IMR-90 (cell line): ENCODE results near the gene PSPN. TPM values are rescaled to one million over a fixed set of nuclear protein-coding genes. Genes with fewer than 3 reads are reported as not detected.

Source experiments
- ATAC-seq: fragments of 200-7000 bp; cut with Tn5 transposase; 2 replicates; pipeline ENCODE4 v1.9.1; 2020; ENCODE audit warnings: low read depth, mild to moderate bottlenecking, moderate library complexity
- BruUV-seq: library from RNA; stranded (reverse); fragments of 400-500 nt; replicated peaks from 2 replicates; lab custom pipeline; 2021; lab: Mats Ljungman, UMichigan
- CTCF ChIA-PET: fragments of 300-600 bp; formaldehyde crosslinking; extraction: SDS; loops from one replicate; lab custom pipeline; 2021; ENCODE audit warnings: antibody characterized with exemption; lab: Yijun Ruan, JAX
- POLR2A ChIA-PET: fragments of 300-600 bp; sonication (Branson Sonifier 250); formaldehyde crosslinking; loops from one replicate; lab custom pipeline; 2022; ENCODE audit warnings: antibody characterized with exemption; ENCODE audit not compliant: unreplicated experiment; lab: Charles Lee
- DNase-seq: peaks from one replicate; pipeline ENCODE4 v3.0.0; 2013
- H2AFZ ChIP-seq: replicated peaks from 2 replicates; pipeline ENCODE3; 2013; ENCODE audit warnings: low read length, mild to moderate bottlenecking; ENCODE audit not compliant: poor library complexity
- H2AK5ac ChIP-seq: 2 replicates; pipeline ENCODE4 v1.6.1; 2013; ENCODE audit warnings: low read depth, low read length, inconsistent platforms
- H2AK9ac ChIP-seq: replicated peaks from 2 replicates; pipeline ENCODE3; 2013; ENCODE audit warnings: mild to moderate bottlenecking, low read depth, low read length, moderate library complexity; ENCODE audit not compliant: poor library complexity
- H2BK120ac ChIP-seq: 2 replicates; pipeline ENCODE4 v1.6.1; 2013; ENCODE audit warnings: low read depth, low read length, inconsistent platforms
- H2BK15ac ChIP-seq: 3 replicates; pipeline ENCODE4 v1.6.1; 2013; ENCODE audit warnings: low read depth, low read length, inconsistent platforms
- H2BK20ac ChIP-seq: 2 replicates; pipeline ENCODE4 v1.6.1; 2013; ENCODE audit warnings: low read depth, mild to moderate bottlenecking, inconsistent platforms, low read length, moderate library complexity
- H2BK5ac ChIP-seq: 2 replicates; pipeline ENCODE4 v1.6.1; 2013; ENCODE audit warnings: mild to moderate bottlenecking, low read depth, low read length, inconsistent platforms; ENCODE audit not compliant: poor library complexity, severe bottlenecking
- H3K14ac ChIP-seq: replicated peaks from 2 replicates; pipeline ENCODE4 v1.6.1; 2013; ENCODE audit warnings: low read depth, low read length, inconsistent platforms
- H3K18ac ChIP-seq: 2 replicates; pipeline ENCODE4 v1.6.1; 2013; ENCODE audit warnings: low read depth, low read length, control low read depth
- H3K23ac ChIP-seq: 2 replicates; pipeline ENCODE4 v1.6.1; 2013; ENCODE audit warnings: low read depth, low read length, inconsistent platforms
- H3K27ac ChIP-seq: 2 replicates; pipeline ENCODE4 v1.5.1; 2013; ENCODE audit warnings: mild to moderate bottlenecking, control low read depth, low read length; ENCODE audit not compliant: insufficient read depth
- H3K27me3 ChIP-seq: 2 replicates; pipeline ENCODE4 v1.6.1; 2013; ENCODE audit warnings: low read length; ENCODE audit not compliant: control insufficient read depth, insufficient read depth
- H3K36me3 ChIP-seq: 2 replicates; pipeline ENCODE4 v1.6.1; 2013; ENCODE audit warnings: low read length, mixed read lengths; ENCODE audit not compliant: control insufficient read depth, insufficient read depth
- H3K4ac ChIP-seq: 2 replicates; pipeline ENCODE4 v1.6.1; 2013; ENCODE audit warnings: low read depth, low read length, inconsistent platforms
- H3K4me1 ChIP-seq: 2 replicates; pipeline ENCODE4 v1.6.1; 2013; ENCODE audit warnings: low read length, mixed read lengths; ENCODE audit not compliant: control insufficient read depth, insufficient read depth
- H3K4me2 ChIP-seq: 2 replicates; pipeline ENCODE4 v1.6.1; 2013; ENCODE audit warnings: low read depth, mild to moderate bottlenecking, control low read depth, low read length, moderate library complexity
- H3K4me3 ChIP-seq: 2 replicates; pipeline ENCODE4 v1.5.1; 2013; ENCODE audit warnings: low read depth, mild to moderate bottlenecking, control low read depth, low read length, moderate library complexity; ENCODE audit not compliant: insufficient read depth
- H3K56ac ChIP-seq: 2 replicates; pipeline ENCODE4 v1.6.1; 2013; ENCODE audit warnings: low read length, inconsistent platforms; ENCODE audit not compliant: insufficient read depth; ENCODE audit errors: extremely low read depth
- H3K79me1 ChIP-seq, 2 experiments: 2 replicates each; pipeline ENCODE4 v1.6.1; 2013; ENCODE audit warnings: low read length in 2 of 2, inconsistent platforms in 1 of 2, low read depth in 1 of 2
- H3K9ac ChIP-seq: 2 replicates; pipeline ENCODE4 v1.6.1; 2013; ENCODE audit warnings: low read depth, low read length, control low read depth
- H3K9me1 ChIP-seq: 2 replicates; pipeline ENCODE4 v1.6.1; 2013; ENCODE audit warnings: low read length, inconsistent platforms; ENCODE audit not compliant: insufficient read depth
- H3K9me3 ChIP-seq: 2 replicates; pipeline ENCODE4 v1.6.1; 2013; ENCODE audit warnings: low read length; ENCODE audit not compliant: control insufficient read depth, insufficient read depth
- H4K20me1 ChIP-seq: 2 replicates; pipeline ENCODE4 v1.6.1; 2013; ENCODE audit warnings: low read length, inconsistent platforms; ENCODE audit not compliant: insufficient read depth
- H4K5ac ChIP-seq: 2 replicates; pipeline ENCODE4 v1.6.1; 2013; ENCODE audit warnings: mild to moderate bottlenecking, low read depth, low read length, control low read depth
- H4K8ac ChIP-seq, 2 experiments: 2 replicates each; pipeline ENCODE4 v1.6.1; 2013; ENCODE audit warnings: low read depth in 2 of 2, low read length in 2 of 2, control low read depth in 1 of 2, inconsistent platforms in 1 of 2
- H4K91ac ChIP-seq: 2 replicates; pipeline ENCODE4 v1.6.1; 2013; ENCODE audit warnings: low read depth, low read length, inconsistent platforms; ENCODE audit not compliant: insufficient read depth
- BHLHE40 ChIP-seq: fragments of 150-350 bp; IDR thresholded peaks from 2 replicates; pipeline ENCODE4 v1.6.1; 2016; ENCODE audit warnings: mild to moderate bottlenecking, low read depth, low read length
- CEBPB ChIP-seq: IDR thresholded peaks from 2 replicates; pipeline ENCODE4 v1.6.1; 2012; ENCODE audit warnings: low read depth, low read length, improper control_type of control experiment
- MAFK ChIP-seq: IDR thresholded peaks from 2 replicates; pipeline ENCODE4 v1.6.1; 2012; ENCODE audit warnings: low read depth, low read length, improper control_type of control experiment
- MXI1 ChIP-seq: IDR thresholded peaks from 2 replicates; pipeline ENCODE4 v1.6.1; 2012; ENCODE audit warnings: low read depth, mild to moderate bottlenecking, low read length, moderate library complexity, borderline replicate concordance
- POLR2A ChIP-seq: IDR thresholded peaks from 2 replicates; pipeline ENCODE4 v1.6.1; 2012; ENCODE audit warnings: mild to moderate bottlenecking, low read depth, low read length
- SMC3 ChIP-seq: fragments of 150-350 bp; IDR thresholded peaks from 2 replicates; pipeline ENCODE4 v1.6.1; 2016; ENCODE audit warnings: low read depth, mild to moderate bottlenecking, antibody characterized with exemption, low read length, moderate library complexity
- USF2 ChIP-seq: fragments of 150-350 bp; IDR thresholded peaks from 2 replicates; pipeline ENCODE4 v1.6.1; 2017; ENCODE audit warnings: mild to moderate bottlenecking, antibody characterized with exemption, low read length, low read depth
- WGBS, 2 experiments: methylation state at CpG; one replicate each; pipeline versions ENCODE4 v1.1.5 to v1.1.7; 2013; ENCODE audit warnings: missing lambda C conversion rate in 2 of 2; ENCODE audit not compliant: insufficient read length in 1 of 2; ENCODE audit errors: extremely low coverage in 2 of 2; 5-methylcytosine and 5-hydroxymethylcytosine counted together
- dilution Hi-C: fragments of 300-500 bp; cut with HindIII; formaldehyde crosslinking; loops from one replicate; pipeline ENCODE4 v1.14.3; 2018; ENCODE audit warnings: low sequenced_read_pairs; ENCODE audit not compliant: unreplicated experiment
- in situ Hi-C: fragments of 300-500 bp; cut with MboI; formaldehyde crosslinking; loops from 3 replicates; pipeline ENCODE4 v1.14.3; 2019; ENCODE audit warnings: low sequenced_read_pairs, inconsistent platforms, mixed read lengths
- intact Hi-C: fragments of 100-400 bp; cut with micrococcal nuclease; formaldehyde crosslinking; loops from 2 replicates; pipeline ENCODE4 v1.10.0; 2022
- polyA plus RNA-seq, 3 experiments: library from polyadenylated mRNA; depleted of rRNA; stranded (reverse); fragments of >200 nt; gene quantifications; 2 replicates each; pipeline ENCODE4 v1.2.3, GENCODE V29; 2012; ENCODE audit warnings: low replicate concordance in 1 of 3
- total RNA-seq: library from RNA; depleted of rRNA; stranded (reverse); fragments of >200 nt; gene quantifications from 2 replicates; pipeline ENCODE4 v1.2.3, GENCODE V29; 2012
- TF ChIP-seq, protein P1 (sequence below): fragments of 150-350 bp; IDR thresholded peaks from 2 replicates; pipeline ENCODE4 v1.6.1; 2016; ENCODE audit warnings: low read depth, mild to moderate bottlenecking, low read length, moderate library complexity, borderline replicate concordance
- TF ChIP-seq, protein P2 (sequence below): conservative IDR thresholded peaks from 2 replicates; pipeline ENCODE4 v1.5.1; 2012; ENCODE audit warnings: mild to moderate bottlenecking, low read depth, low read length, improper control_type of control experiment

Gene PSPN
- total and polyA plus RNA-seq, 2 of the 4 experiments (the other 2 are of a cell fraction), result 0.34 to 0.54 TPM

DNA sequence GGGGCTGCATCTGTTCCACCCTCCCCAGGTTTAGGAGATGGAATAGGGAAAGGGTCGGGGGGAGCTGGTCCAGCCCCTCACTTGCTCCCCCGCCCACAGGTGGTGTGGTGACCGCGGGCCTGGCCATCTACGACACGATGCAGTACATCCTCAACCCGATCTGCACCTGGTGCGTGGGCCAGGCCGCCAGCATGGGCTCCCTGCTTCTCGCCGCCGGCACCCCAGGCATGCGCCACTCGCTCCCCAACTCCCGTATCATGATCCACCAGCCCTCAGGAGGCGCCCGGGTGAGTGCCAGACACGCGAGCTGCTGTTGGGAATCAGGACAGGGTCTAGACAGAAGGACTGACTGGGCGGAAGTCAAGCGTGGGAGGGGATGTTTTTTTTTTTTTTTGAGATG is 11.4 kb downstream of the PSPN start:
- Histone ChIP-seq H3K4ac (no peak overlapping the region), H3K14ac (no peak overlapping the region), H3K9me3 (no peaks in the 10 kb centered on the region), H2AK9ac (no peak overlapping the region), H3K56ac (no peak overlapping the region), H4K20me1 (no peaks in the 10 kb centered on the region), H2BK20ac (no peak overlapping the region), H2BK5ac (no peak overlapping the region), H2BK120ac (no peak overlapping the region), H3K9me1 (no peaks in the 10 kb centered on the region), H2AFZ (no peak overlapping the region), H2BK15ac (no peak overlapping the region), H4K91ac (no peak overlapping the region), H3K18ac (no peak overlapping the region), H3K27me3 (no peaks in the 10 kb centered on the region), H2AK5ac (no peak overlapping the region), H3K9ac (no peak overlapping the region), H3K36me3 (peaks cover 37% of the 10 kb centered on the region), H3K79me1 (peaks cover 22 to 34% of the 10 kb centered on the region in 2 experiments), H4K5ac (no peak overlapping the region), H3K4me3 (no peak overlapping the region), H4K8ac (no peak overlapping the region), H3K4me1 (peaks cover 5% of the 10 kb centered on the region), H3K23ac (no peak overlapping the region), H3K27ac (no peak overlapping the region), H3K4me2 (no peak overlapping the region)
- ChIA-PET POLR2A (no interaction called here), CTCF (no interaction called here)
- no peak for DNase-seq
- in situ Hi-C loops (no loop called here), dilution Hi-C loops (no loop called here), intact Hi-C loops (no loop called here)
- ATAC-seq, result no peak
- TF ChIP-seq SMC3, result no peak
- no peak for TF ChIP-seq CEBPB
- no peak for TF ChIP-seq MXI1
- TF ChIP-seq, protein P1, sequence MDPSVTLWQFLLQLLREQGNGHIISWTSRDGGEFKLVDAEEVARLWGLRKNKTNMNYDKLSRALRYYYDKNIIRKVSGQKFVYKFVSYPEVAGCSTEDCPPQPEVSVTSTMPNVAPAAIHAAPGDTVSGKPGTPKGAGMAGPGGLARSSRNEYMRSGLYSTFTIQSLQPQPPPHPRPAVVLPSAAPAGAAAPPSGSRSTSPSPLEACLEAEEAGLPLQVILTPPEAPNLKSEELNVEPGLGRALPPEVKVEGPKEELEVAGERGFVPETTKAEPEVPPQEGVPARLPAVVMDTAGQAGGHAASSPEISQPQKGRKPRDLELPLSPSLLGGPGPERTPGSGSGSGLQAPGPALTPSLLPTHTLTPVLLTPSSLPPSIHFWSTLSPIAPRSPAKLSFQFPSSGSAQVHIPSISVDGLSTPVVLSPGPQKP, result no peak
- TF ChIP-seq, protein P2, sequence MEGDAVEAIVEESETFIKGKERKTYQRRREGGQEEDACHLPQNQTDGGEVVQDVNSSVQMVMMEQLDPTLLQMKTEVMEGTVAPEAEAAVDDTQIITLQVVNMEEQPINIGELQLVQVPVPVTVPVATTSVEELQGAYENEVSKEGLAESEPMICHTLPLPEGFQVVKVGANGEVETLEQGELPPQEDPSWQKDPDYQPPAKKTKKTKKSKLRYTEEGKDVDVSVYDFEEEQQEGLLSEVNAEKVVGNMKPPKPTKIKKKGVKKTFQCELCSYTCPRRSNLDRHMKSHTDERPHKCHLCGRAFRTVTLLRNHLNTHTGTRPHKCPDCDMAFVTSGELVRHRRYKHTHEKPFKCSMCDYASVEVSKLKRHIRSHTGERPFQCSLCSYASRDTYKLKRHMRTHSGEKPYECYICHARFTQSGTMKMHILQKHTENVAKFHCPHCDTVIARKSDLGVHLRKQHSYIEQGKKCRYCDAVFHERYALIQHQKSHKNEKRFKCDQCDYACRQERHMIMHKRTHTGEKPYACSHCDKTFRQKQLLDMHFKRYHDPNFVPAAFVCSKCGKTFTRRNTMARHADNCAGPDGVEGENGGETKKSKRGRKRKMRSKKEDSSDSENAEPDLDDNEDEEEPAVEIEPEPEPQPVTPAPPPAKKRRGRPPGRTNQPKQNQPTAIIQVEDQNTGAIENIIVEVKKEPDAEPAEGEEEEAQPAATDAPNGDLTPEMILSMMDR, result no peak
- no peak for TF ChIP-seq MAFK
- no peak for TF ChIP-seq BHLHE40
- TF ChIP-seq USF2, result no peak
- TF ChIP-seq POLR2A, result no peak
- no TSS peak for BruUV-seq
- WGBS, 2 experiments, result no CpG with 5 or more reads among the region's 21 CpGs
